ENCODE data around the gene PARVB. TPM values are rescaled to one million over a fixed set of nuclear protein-coding genes. Genes with fewer than 3 reads are reported as not detected.

Gene PARVB
- total RNA-seq, 1 donor from 2014 or later = 102 TPM

DNA sequence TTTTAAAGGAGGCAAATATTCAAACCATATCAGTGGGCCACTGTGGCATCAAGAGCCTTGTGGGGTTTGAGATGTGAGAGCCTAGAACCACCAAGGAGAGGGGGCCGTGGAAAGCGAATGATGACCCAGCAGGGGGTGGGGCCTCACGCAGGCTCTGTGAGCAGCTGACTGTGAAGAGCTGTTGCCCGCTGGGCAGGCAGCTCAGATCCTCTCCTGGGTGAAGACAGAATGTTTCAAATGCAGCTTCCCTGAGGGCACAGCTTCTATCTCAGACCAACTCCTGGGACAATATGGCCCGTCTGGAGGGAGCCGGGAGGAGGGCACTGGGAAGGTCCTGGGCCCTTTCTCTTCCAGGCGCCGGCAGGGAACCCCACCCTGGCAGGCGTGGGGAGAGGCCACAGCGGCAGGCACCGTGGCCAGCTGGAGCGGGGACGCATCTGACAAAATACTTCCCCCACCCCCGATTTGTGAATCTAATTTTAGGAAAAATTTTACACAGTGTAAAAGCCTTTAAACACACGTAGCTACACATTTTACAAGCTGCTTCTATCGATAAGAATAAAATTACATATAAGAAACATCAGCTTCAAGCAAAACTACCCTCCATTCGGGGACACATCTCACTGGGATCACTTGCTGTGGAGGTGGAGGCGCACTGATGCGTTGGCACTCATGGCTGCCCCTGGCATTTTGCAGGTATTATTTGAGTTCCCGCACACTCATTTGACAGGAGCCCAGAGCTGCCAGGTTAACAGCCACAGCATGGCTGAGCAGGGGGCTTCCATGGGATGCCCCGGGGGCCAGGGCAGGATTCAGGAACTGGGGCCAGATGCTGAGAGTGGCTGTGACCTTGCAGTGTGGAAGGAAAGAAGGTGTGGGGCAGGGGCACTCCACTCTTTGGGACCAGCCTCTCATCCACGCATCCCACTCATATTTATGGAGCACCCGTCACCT lies 196.9 kb downstream of the PARVB start:
- no peak for DNase-seq

DNA sequence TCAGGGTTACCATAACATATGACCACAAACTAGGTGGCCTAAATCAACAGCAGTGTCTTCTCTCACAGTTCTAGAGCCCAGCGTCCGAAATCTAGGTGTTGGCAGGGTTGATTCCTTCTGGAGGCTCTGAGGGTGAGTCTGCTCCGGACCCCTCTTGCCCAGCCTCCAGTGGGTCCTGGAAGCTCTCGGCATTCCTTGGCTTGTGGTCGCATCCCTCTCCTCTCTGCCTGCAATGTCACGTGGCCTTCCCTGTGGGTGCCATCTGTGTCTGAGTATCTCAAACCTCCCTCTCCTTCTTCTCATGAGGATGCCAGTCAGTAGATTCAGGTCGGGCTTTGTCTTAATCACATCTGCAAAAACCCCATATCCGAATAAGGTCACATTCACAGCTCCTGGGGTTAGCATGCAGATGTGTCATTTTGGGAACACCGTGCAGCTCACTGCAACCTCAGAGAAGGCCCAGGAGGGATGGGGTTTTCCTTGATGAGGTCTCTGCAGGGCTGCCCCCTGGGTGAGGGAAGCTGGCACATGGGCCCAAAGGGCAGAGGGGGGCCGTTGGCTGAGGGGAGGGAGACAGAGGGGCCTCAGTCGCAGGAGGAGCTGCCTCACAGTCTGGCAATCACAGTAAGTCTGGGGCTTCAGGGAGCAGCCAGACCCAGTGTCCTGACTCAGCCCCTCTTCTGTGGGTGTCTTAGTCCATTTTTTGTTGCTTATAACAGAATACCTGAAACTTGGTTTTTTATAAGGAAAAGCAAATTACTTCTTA lies 197.8 kb downstream of the PARVB start:
- DNase-seq = no peak

Other genes with a start within 250 kb of the PARVB start
- gene EFCAB6, start 212.0 kb upstream of the PARVB start, total RNA-seq = under 0.01 and 0.33 TPM in 2 replicates
- gene SULT4A1, start 161.8 kb upstream of the PARVB start, total RNA-seq = 0.05 TPM in 1 of 2 replicates, not detected in the other
- not detected in 2 replicates for gene PNPLA5, start 132.3 kb upstream of the PARVB start, total RNA-seq
- 1.0 and 2.7 TPM in 2 replicates for gene PNPLA3, start 100.5 kb upstream of the PARVB start, total RNA-seq
- 53.6 and 57.9 TPM in 2 replicates for gene SAMM50, start 68.9 kb upstream of the PARVB start, total RNA-seq
- 0.34 and 0.51 TPM in 2 replicates for gene PARVG, start 156.6 kb downstream of the PARVB start, total RNA-seq